Activated CD4-positive, CD25-positive, alpha-beta regulatory T cell treated with anti-CD3 and anti-CD28 coated beads, Interleukin-2, amount 50 U/mL, for 16 hours (primary cell): ENCODE measurements around the gene FBL.
"Not testable (repeated sequence)": the region's sequence is repeated elsewhere in the genome, so short reads cannot be mapped to it uniquely, and the experiment has no call there.

Source experiments
- DNase-seq: peaks from one replicate; pipeline ENCODE4 v3.0.0-alpha.2; 2020; ENCODE audit warnings: low read depth, low spot score

The FBL gene

GRCh38 chr19:39876486-39876885 is 30.3 kb upstream of the FBL start:
- DNase-seq, result not testable (repeated sequence)

GRCh38 chr19:39875401-39875864 is 29.3 kb upstream of the FBL start:
- not testable (repeated sequence) for DNase-seq

- DNase-seq, result no peak
Observed at GRCh38 chr19:39874404-39874803, 28.2 kb upstream of the FBL start.

- no peak for DNase-seq
Observed at GRCh38 chr19:39873385-39873784, 27.2 kb upstream of the FBL start.

- no peak for DNase-seq
Observed at GRCh38 chr19:39871886-39872866, 26.0 kb upstream of the FBL start.

GRCh38 chr19:39871362-39871761 is 25.2 kb upstream of the FBL start:
- DNase-seq, result no peak

- DNase-seq, result no peak
Observed at GRCh38 chr19:39870171-39870971, 24.2 kb upstream of the FBL start.

GRCh38 chr19:39867952-39868351 is 21.8 kb upstream of the FBL start:
- DNase-seq, result no peak

- DNase-seq, result no peak
Observed at GRCh38 chr19:39867133-39867532, 21.0 kb upstream of the FBL start.

- no peak for DNase-seq
Observed at GRCh38 chr19:39865953-39866352, 19.8 kb upstream of the FBL start.

- DNase-seq, result no peak
Observed at GRCh38 chr19:39865186-39865585, 19.0 kb upstream of the FBL start.

- no peak for DNase-seq
Observed at GRCh38 chr19:39864118-39864517, 17.9 kb upstream of the FBL start.

- DNase-seq, result no peak
Observed at GRCh38 chr19:39858541-39858940, 12.4 kb upstream of the FBL start.

- no peak for DNase-seq
Observed at GRCh38 chr19:39852882-39853281, 6.7 kb upstream of the FBL start.

- DNase-seq, result no peak
Observed at GRCh38 chr19:39850892-39851291, 4.7 kb upstream of the FBL start.

- DNase-seq, result no peak
Observed at GRCh38 chr19:39848392-39848791, 2.2 kb upstream of the FBL start.

GRCh38 chr19:39847525-39847924 is 1.3 kb upstream of the FBL start:
- DNase-seq, result no peak

GRCh38 chr19:39846678-39847486 is 703 bp upstream of the FBL start:
- no peak for DNase-seq

GRCh38 chr19:39845584-39845932 is 621 bp downstream of the FBL start:
- no peak for DNase-seq

GRCh38 chr19:39845172-39845571 is 1.0 kb downstream of the FBL start:
- DNase-seq, result no peak

- DNase-seq, result no peak
Observed at GRCh38 chr19:39843919-39844793, 2.0 kb downstream of the FBL start.
